Thoracic aorta (tissue), 2 donors: Measurements from ENCODE around the gene HNRNPUL1. TPM values are rescaled to one million over a fixed set of nuclear protein-coding genes. Genes with fewer than 3 reads are reported as not detected.
"Not testable (repeated sequence)": the region's sequence is repeated elsewhere in the genome, so short reads cannot be mapped to it uniquely, and the experiment has no call there.

Experiments used
- ATAC-seq: fragments of 150-250 bp; one replicate; pipeline ENCODE4 v1.8.0; 2017; ENCODE audit warnings: low read depth; ENCODE audit not compliant: insufficient number of reproducible peaks, low FRiP score
- DNase-seq: peaks from one replicate; pipeline ENCODE4 v3.0.0-alpha.2; 2020; ENCODE audit warnings: low spot score
- H3K27ac ChIP-seq, 2 donors: fragments of 200-600 bp; sonication (generic); 1 replicate in 1 of 2; 2 replicates in 1 of 2; pipeline ENCODE4 v1.5.1; 2016; ENCODE audit warnings: mild to moderate bottlenecking in 2 of 2, moderate library complexity in 2 of 2
- H3K27me3 ChIP-seq: fragments of 200-600 bp; sonication (generic); replicated peaks from 2 replicates; pipeline ENCODE4 v1.6.0; 2016; ENCODE audit warnings: mild to moderate bottlenecking; ENCODE audit not compliant: insufficient read depth
- H3K36me3 ChIP-seq: fragments of 200-600 bp; sonication (generic); one replicate; pipeline ENCODE4 v1.5.1; 2016
- H3K4me1 ChIP-seq, 2 donors: fragments of 200-600 bp; sonication (generic); 1 replicate in 1 of 2; 2 replicates in 1 of 2; pipeline versions ENCODE4 v1.5.1 to v1.6.0; 2016; ENCODE audit warnings: low read depth in 2 of 2, mild to moderate bottlenecking in 1 of 2; ENCODE audit not compliant: control insufficient read depth in 1 of 2
- H3K4me3 ChIP-seq: fragments of 200-600 bp; sonication (generic); 2 replicates; pipeline ENCODE4 v1.5.1; 2016; ENCODE audit warnings: mild to moderate bottlenecking
- H3K9me3 ChIP-seq: fragments of 200-600 bp; sonication (generic); 2 replicates; pipeline ENCODE4 v1.5.1; 2016
- total RNA-seq, 2 donors: library from RNA; depleted of rRNA; stranded (reverse); fragments of >200 nt; gene quantifications; one replicate each; pipeline versions ENCODE4 v1.1.0 to v1.2.3, GENCODE V29; 2016
- TF ChIP-seq, protein P1 (sequence below): fragments of 200-600 bp; sonication (generic); IDR thresholded peaks from one replicate; pipeline ENCODE4 v1.5.1; 2019; ENCODE audit warnings: antibody characterized with exemption

The HNRNPUL1 gene
- total RNA-seq, 2 donors from 2014 or later = 142 to 147 TPM

DNA sequence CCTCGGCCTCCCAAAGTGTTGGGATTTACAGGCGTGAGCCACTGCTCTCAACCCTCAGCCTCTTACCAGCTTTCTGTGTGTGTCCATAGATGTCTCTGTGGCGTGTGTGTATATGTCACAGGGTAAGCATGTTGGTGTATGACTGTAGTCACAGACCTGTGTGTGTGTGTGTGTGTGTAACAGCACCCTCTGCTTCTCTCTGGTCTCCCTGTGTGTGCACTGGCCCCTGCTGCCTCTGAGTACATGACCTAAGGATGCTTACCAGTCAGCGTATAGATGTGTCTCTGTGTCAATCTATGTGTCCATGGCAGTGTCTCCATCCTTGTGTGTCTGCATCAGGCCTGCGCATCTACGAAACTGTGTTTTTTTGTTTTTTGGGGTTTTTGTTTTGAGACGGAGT, 39.5 kb upstream of the HNRNPUL1 start:
- no peak for ATAC-seq
- Histone ChIP-seq H3K27ac (peak overlapping the region; percentile 85 to 95), H3K9me3 (no peaks in the 10 kb centered on the region), H3K4me1 (peaks cover 12 to 78% of the 10 kb centered on the region in 2 donors), H3K4me3 (no peak overlapping the region), H3K36me3 (no peaks in the 10 kb centered on the region), H3K27me3 (no peaks in the 10 kb centered on the region)
- no peak for DNase-seq
- TF ChIP-seq, protein P1, sequence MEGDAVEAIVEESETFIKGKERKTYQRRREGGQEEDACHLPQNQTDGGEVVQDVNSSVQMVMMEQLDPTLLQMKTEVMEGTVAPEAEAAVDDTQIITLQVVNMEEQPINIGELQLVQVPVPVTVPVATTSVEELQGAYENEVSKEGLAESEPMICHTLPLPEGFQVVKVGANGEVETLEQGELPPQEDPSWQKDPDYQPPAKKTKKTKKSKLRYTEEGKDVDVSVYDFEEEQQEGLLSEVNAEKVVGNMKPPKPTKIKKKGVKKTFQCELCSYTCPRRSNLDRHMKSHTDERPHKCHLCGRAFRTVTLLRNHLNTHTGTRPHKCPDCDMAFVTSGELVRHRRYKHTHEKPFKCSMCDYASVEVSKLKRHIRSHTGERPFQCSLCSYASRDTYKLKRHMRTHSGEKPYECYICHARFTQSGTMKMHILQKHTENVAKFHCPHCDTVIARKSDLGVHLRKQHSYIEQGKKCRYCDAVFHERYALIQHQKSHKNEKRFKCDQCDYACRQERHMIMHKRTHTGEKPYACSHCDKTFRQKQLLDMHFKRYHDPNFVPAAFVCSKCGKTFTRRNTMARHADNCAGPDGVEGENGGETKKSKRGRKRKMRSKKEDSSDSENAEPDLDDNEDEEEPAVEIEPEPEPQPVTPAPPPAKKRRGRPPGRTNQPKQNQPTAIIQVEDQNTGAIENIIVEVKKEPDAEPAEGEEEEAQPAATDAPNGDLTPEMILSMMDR = no peak

- Histone ChIP-seq H3K36me3 (no peaks in the 10 kb centered on the region), H3K4me3 (peak overlapping the region; percentile 74), H3K27ac (peak overlapping the region; percentile 85 to 95), H3K4me1 (peaks cover 12 to 76% of the 10 kb centered on the region in 2 donors), H3K9me3 (no peaks in the 10 kb centered on the region), H3K27me3 (no peaks in the 10 kb centered on the region)
- DNase-seq (peak; percentile 91), ATAC-seq (peak; percentile 86)
- TF ChIP-seq, protein P1 = no peak
Measured at GRCh38 chr19:41225238-41226052, 38.7 kb upstream of the HNRNPUL1 start.

DNA sequence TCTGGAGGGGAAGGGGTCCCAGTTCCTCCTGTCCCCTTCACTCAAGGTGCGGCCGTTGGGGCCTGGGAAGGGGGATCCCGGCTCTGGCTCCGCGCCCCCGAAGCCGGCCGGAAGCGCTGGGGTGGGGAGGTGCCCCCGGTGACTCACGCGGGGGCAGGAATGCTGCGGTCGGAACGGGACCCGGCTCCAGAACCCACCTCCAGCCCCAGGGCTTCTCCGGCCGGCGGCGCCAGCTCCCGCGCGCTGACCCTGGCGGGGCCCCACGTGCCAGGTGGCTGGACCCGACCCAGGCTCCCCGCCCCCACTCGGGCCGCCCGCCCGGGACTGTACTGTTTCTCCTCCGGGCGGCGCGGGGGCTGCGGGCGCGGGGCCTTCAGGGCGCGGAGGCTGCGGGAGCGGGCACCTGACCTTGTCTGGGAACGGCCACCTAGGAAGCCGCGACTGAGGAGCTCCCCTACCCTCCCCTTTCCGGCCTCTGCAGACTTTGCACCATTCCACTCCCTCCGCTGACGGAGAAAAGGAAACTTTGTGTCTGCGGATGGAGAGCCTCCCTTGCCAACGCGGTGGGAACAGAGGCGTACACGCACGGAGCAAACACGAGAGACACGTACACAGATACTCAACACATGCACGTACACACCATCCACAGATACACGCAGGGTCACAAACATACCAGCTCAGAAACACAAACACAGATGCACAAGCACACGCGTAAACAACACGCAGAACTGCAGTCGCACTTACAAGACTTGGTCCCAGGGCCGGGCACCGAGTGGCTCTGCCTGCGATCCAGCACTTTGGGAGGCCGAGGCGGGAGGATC, 37.9 kb upstream of the HNRNPUL1 start:
- no peaks in the 10 kb centered on the region for H3K9me3 ChIP-seq
- DNase-seq (peak; percentile 34), ATAC-seq (peak; percentile 62)
- peaks cover 3% of the 10 kb centered on the region for H3K36me3 ChIP-seq
- H3K27me3 ChIP-seq = no peaks in the 10 kb centered on the region
- H3K4me1 ChIP-seq = peaks cover 6 to 68% of the 10 kb centered on the region in 2 donors
- H3K27ac ChIP-seq = peak overlapping the region; percentile 85 to 95
- TF ChIP-seq, protein P1 = no peak
- H3K4me3 ChIP-seq = peak overlapping the region; percentile 74

- DNase-seq (no peak), ATAC-seq (no peak)
- peaks cover 4% of the 10 kb centered on the region for H3K36me3 ChIP-seq
- TF ChIP-seq, protein P1 = no peak
- H3K4me3 ChIP-seq = peak overlapping the region; percentile 74
- peaks cover 6 to 61% of the 10 kb centered on the region in 2 donors for H3K4me1 ChIP-seq
- H3K9me3 ChIP-seq = no peaks in the 10 kb centered on the region
- no peaks in the 10 kb centered on the region for H3K27me3 ChIP-seq
- peak overlapping the region; percentile 85 to 95 for H3K27ac ChIP-seq
Measured at GRCh38 chr19:41226874-41227390, 37.2 kb upstream of the HNRNPUL1 start.

- Histone ChIP-seq H3K9me3 (no peaks in the 10 kb centered on the region), H3K36me3 (peaks cover 9% of the 10 kb centered on the region), H3K4me1 (peaks cover 3 to 46% of the 10 kb centered on the region in 2 donors), H3K27ac (no peak overlapping the region), H3K4me3 (no peak overlapping the region), H3K27me3 (no peaks in the 10 kb centered on the region)
- ATAC-seq (no peak), DNase-seq (no peak)
- TF ChIP-seq, protein P1 = no peak
Measured at GRCh38 chr19:41228486-41228885, 35.7 kb upstream of the HNRNPUL1 start.

DNA sequence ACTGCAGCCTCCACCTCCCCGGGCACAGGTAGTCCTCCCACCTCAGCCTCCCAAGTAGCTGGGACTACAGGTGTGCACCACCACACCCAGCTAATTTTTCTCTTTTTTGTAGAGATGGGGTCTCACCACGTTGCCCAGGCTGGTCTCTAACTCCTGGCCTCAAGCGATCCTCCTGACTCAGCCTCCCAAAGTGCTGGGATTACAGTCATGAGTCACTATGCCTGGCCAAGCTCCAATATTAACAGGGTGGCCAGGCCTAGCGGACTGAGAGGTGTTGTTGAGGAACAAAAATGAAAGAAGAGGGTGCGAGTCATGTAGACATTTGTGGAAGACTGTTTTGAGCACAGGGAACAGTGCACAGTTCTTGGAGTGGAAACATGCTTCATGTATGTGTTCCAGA, 34.8 kb upstream of the HNRNPUL1 start:
- peaks cover 2 to 37% of the 10 kb centered on the region in 2 donors for H3K4me1 ChIP-seq
- H3K36me3 ChIP-seq = peaks cover 17% of the 10 kb centered on the region
- not testable (repeated sequence) for ATAC-seq, H3K9me3 ChIP-seq, H3K27ac ChIP-seq, H3K4me3 ChIP-seq, H3K27me3 ChIP-seq, DNase-seq
